ENCODE measurements around the gene FOXL3. TPM values are rescaled to one million over a fixed set of nuclear protein-coding genes. Genes with fewer than 3 reads are reported as not detected.

FOXL3 gene
- total RNA-seq, 1 experiment from 2014 or later = not detected

DNA sequence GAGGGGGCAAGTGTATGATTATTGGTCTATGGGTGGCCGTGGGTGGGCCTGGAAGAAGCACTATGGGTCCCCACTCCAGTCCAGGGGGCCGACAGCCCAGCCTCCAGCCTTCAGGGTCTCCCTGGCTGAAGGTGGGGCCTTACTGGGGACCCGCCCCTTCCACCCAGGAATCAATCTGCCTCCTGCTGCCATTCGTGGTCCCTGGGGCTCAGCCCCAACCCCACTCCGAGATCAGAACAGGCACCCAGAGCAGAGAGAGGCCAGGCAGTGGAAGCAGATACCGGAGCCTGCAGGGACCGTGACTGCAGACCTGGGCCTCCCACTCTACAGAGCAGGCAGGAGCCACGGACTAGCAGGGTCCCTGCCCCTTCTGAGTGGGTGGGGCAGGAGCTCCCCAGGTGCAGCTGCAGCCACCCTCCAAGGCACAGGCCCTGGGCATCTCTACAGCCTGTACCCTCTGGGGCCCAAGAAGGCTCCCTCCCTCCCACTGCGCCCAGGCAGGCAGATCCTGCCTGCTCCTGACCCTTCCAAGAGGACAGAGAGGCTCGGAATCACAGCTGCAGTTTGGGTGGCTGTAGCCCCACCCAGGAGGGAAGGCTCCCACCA, 13.6 kb upstream of the FOXL3 start:
- no peaks in the 10 kb centered on the region for H3K9me2 ChIP-seq (ENCODE audit: insufficient read depth)
- H3K27me3 ChIP-seq (ENCODE audit: insufficient read depth, low read depth) = peaks cover 44% of the 10 kb centered on the region
- no peaks in the 10 kb centered on the region for H4K20me1 ChIP-seq (ENCODE audit: insufficient read depth)
- POLR2A ChIA-PET (ENCODE audit: unreplicated experiment) = no interaction called here
- no peaks in the 10 kb centered on the region for H3K4me1 ChIP-seq (replicated peaks; ENCODE audit: insufficient read depth)
- CTCF ChIA-PET = no interaction called here
- H3K79me2 ChIP-seq (ENCODE audit: low read depth) = no peaks in the 10 kb centered on the region
- H3K4me2 ChIP-seq = no peak overlapping the region
- H3K9me3 ChIP-seq (ENCODE audit: insufficient read depth, low read depth) = no peaks in the 10 kb centered on the region; the same call in 1 of the 2 replicates
- no TSS peak for BruUV-seq (replicated peaks)
- no peaks in the 10 kb centered on the region for H3K36me3 ChIP-seq (ENCODE audit: low read depth)
- DNase-seq = no peak
- no peak overlapping the region for H3K4me3 ChIP-seq
- no peak overlapping the region for H2AFZ ChIP-seq
- H3F3A ChIP-seq (ENCODE audit: insufficient read depth, low read depth) = no peaks in the 10 kb centered on the region
- intact Hi-C loops (cut with micrococcal nuclease; ENCODE audit: unreplicated experiment) = no loop called here
- H3K27ac ChIP-seq = no peak overlapping the region
- TF ChIP-seq, protein P1, sequence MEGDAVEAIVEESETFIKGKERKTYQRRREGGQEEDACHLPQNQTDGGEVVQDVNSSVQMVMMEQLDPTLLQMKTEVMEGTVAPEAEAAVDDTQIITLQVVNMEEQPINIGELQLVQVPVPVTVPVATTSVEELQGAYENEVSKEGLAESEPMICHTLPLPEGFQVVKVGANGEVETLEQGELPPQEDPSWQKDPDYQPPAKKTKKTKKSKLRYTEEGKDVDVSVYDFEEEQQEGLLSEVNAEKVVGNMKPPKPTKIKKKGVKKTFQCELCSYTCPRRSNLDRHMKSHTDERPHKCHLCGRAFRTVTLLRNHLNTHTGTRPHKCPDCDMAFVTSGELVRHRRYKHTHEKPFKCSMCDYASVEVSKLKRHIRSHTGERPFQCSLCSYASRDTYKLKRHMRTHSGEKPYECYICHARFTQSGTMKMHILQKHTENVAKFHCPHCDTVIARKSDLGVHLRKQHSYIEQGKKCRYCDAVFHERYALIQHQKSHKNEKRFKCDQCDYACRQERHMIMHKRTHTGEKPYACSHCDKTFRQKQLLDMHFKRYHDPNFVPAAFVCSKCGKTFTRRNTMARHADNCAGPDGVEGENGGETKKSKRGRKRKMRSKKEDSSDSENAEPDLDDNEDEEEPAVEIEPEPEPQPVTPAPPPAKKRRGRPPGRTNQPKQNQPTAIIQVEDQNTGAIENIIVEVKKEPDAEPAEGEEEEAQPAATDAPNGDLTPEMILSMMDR (conservative IDR thresholded peaks at IDR 0.05) = no peak
- no peak for TF ChIP-seq EZH2 (IDR thresholded peaks at IDR 0.05; ENCODE audit: low read depth)

DNA sequence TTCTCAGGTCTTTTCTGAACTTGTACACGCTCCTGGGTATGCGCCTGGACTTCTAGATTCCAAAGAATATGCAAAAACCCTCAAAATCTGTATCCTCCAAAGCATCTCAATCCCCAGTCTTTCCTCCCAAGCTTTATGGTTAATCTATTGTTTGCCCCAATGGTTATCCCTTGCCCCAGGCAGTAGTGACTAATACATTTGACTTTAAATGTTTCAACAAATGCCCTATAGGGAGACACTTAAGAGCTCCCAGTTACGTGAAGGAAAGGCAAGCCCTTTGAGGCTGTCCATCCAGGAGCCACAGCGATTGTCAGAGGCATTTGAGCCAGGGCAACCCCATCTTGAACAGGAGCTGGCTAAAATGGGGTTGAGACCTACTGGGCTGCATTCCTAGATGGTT, 12.7 kb upstream of the FOXL3 start:
- intact Hi-C loops (cut with micrococcal nuclease; ENCODE audit: unreplicated experiment) = no loop called here
- peak in 1 of 2 experiments; percentile 50 for DNase-seq
- no peaks in the 10 kb centered on the region; the same call in 1 of the 2 replicates for H3K9me3 ChIP-seq (ENCODE audit: insufficient read depth, low read depth)
- ChIA-PET POLR2A (ENCODE audit: unreplicated experiment) (no interaction called here), CTCF (no interaction called here)
- TF ChIP-seq, protein P1 (conservative IDR thresholded peaks at IDR 0.05) = no peak
- no peak for TF ChIP-seq EZH2 (IDR thresholded peaks at IDR 0.05; ENCODE audit: low read depth)
- H3K4me3 ChIP-seq = no peak overlapping the region
- H3K79me2 ChIP-seq (ENCODE audit: low read depth) = no peaks in the 10 kb centered on the region
- H3F3A ChIP-seq (ENCODE audit: insufficient read depth, low read depth) = no peaks in the 10 kb centered on the region
- no peak overlapping the region for H3K27ac ChIP-seq
- no peaks in the 10 kb centered on the region for H3K9me2 ChIP-seq (ENCODE audit: insufficient read depth)
- H4K20me1 ChIP-seq (ENCODE audit: insufficient read depth) = no peaks in the 10 kb centered on the region
- H3K36me3 ChIP-seq (ENCODE audit: low read depth) = no peaks in the 10 kb centered on the region
- no peak overlapping the region for H3K4me2 ChIP-seq
- H2AFZ ChIP-seq = no peak overlapping the region
- peaks cover 48% of the 10 kb centered on the region for H3K27me3 ChIP-seq (ENCODE audit: insufficient read depth, low read depth)
- no TSS peak for BruUV-seq (replicated peaks)
- H3K4me1 ChIP-seq (replicated peaks; ENCODE audit: insufficient read depth) = no peaks in the 10 kb centered on the region

DNA sequence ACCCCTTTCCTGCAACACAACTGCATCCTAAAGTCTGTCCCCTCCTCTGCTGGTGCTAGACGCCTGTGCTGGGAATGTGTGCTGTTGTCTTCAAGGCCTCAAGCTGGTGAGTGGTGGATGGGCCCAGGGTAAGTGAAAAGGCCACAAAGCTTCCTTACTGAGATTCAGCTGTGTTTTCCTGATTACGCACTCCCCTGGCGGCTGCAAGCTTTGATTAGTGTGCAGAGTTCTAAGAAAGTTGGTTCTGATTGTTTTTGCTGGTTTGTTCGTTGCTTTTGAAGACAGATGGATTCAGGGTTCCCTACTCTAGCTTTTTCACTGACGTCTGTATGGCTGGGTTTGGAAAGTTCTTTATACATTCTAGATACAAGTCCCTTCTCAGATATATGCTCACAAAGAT, 11.9 kb upstream of the FOXL3 start:
- no peak overlapping the region for H2AFZ ChIP-seq
- H3K4me3 ChIP-seq = no peak overlapping the region
- ChIA-PET CTCF (no interaction called here), POLR2A (ENCODE audit: unreplicated experiment) (no interaction called here)
- no peak for DNase-seq
- no peak overlapping the region for H3K4me2 ChIP-seq
- no peaks in the 10 kb centered on the region for H3K4me1 ChIP-seq (replicated peaks; ENCODE audit: insufficient read depth)
- TF ChIP-seq, protein P1 (conservative IDR thresholded peaks at IDR 0.05) = no peak
- TF ChIP-seq EZH2 (IDR thresholded peaks at IDR 0.05; ENCODE audit: low read depth) = no peak
- no peaks in the 10 kb centered on the region for H4K20me1 ChIP-seq (ENCODE audit: insufficient read depth)
- no peaks in the 10 kb centered on the region for H3K79me2 ChIP-seq (ENCODE audit: low read depth)
- BruUV-seq (replicated peaks) = no TSS peak
- H3K9me2 ChIP-seq (ENCODE audit: insufficient read depth) = no peaks in the 10 kb centered on the region
- intact Hi-C loops (cut with micrococcal nuclease; ENCODE audit: unreplicated experiment) = no loop called here
- H3K36me3 ChIP-seq (ENCODE audit: low read depth) = no peaks in the 10 kb centered on the region
- no peaks in the 10 kb centered on the region for H3F3A ChIP-seq (ENCODE audit: insufficient read depth, low read depth)
- no peaks in the 10 kb centered on the region; the same call in 1 of the 2 replicates for H3K9me3 ChIP-seq (ENCODE audit: insufficient read depth, low read depth)
- H3K27ac ChIP-seq = no peak overlapping the region
- H3K27me3 ChIP-seq (ENCODE audit: insufficient read depth, low read depth) = peaks cover 41% of the 10 kb centered on the region

Data from PC-9 (cell line).